Measurements from ENCODE around the gene ZSCAN10. TPM values are rescaled to one million over a fixed set of nuclear protein-coding genes. Genes with fewer than 3 reads are reported as not detected.

The ZSCAN10 gene
- total and polyA plus RNA-seq, 9 of the 15 experiments (the other 6 are each of a cell fraction or from before 2014, with no cell fraction given): 0.22 TPM; not detected in 8

GRCh38 chr16:3134338-3135125 lies 35.4 kb upstream of the ZSCAN10 start, which contains the start of gene ZNF213 (continued):
- TF ChIP-seq ZBTB40 (IDR thresholded peaks at IDR 0.05): peak; percentile 91
- no peak for TF ChIP-seq ZBTB40 (CRISPR knock-in tag; IDR thresholded peaks at IDR 0.05)
- TF ChIP-seq NELFE (IDR thresholded peaks at IDR 0.05; ENCODE audit: insufficient read depth, insufficient read length): no peak
- no peak for TF ChIP-seq WHSC1 (IDR thresholded peaks at IDR 0.05; ENCODE audit: low read length)
- peak; percentile 83 for TF ChIP-seq ZBTB12 (CRISPR knock-in tag; IDR thresholded peaks at IDR 0.05)
- TF ChIP-seq PKNOX1 (IDR thresholded peaks at IDR 0.05): peak; percentile 54; the same call in 1 of the 2 replicates
- TF ChIP-seq TCF15 (CRISPR knock-in tag; IDR thresholded peaks at IDR 0.05): no peak
- TF ChIP-seq NRF1 (conservative IDR thresholded peaks at IDR 0.05 in 1 of 2, IDR thresholded peaks at IDR 0.05 in 1 of 2): peak in 1 of 2 experiments; percentile 48; a peak in 1 of 4 replicates
- no peak for TF ChIP-seq RB1 (IDR thresholded peaks at IDR 0.05; ENCODE audit: low read depth)
- no peak for TF ChIP-seq YBX1 (IDR thresholded peaks at IDR 0.05)
- TF ChIP-seq PCBP2 (IDR thresholded peaks at IDR 0.05; ENCODE audit: low read depth, low read length, poor library complexity, severe bottlenecking): no peak
- no peak for TF ChIP-seq ZFP36 (IDR thresholded peaks at IDR 0.05; ENCODE audit: low read depth, low read length, partially characterized antibody)
- TF ChIP-seq C11orf30 (IDR thresholded peaks at IDR 0.05; ENCODE audit: low read depth): peak; percentile 97
- TF ChIP-seq ZSCAN32 (CRISPR knock-in tag; IDR thresholded peaks at IDR 0.05): no peak
- no peak for TF ChIP-seq ETS2 (tag; IDR thresholded peaks at IDR 0.05; ENCODE audit: borderline replicate concordance, poor library complexity, severe bottlenecking)
- TF ChIP-seq SMAD1 (IDR thresholded peaks at IDR 0.05; ENCODE audit: low read depth, low read length, partially characterized antibody): no peak
